Parathyroid adenoma (tissue), 2 donors: ENCODE results near the gene SYNJ2.

Experiments
- H2AFZ ChIP-seq: fragments of 300-600 bp; sonication (generic); one replicate; pipeline ENCODE4 v1.7.0; 2017; ENCODE audit warnings: antibody characterized with exemption, mild to moderate bottlenecking
- H3K27ac ChIP-seq: fragments of 300-600 bp; sonication (generic); one replicate; pipeline ENCODE4 v1.7.0; 2017
- H3K27me3 ChIP-seq: fragments of 300-600 bp; sonication (generic); one replicate; pipeline ENCODE4 v1.7.0; 2017; ENCODE audit warnings: low read length; ENCODE audit not compliant: control insufficient read depth, insufficient read depth
- H3K36me3 ChIP-seq: fragments of 300-600 bp; sonication (generic); one replicate; pipeline ENCODE4 v1.7.0; 2017; ENCODE audit warnings: low read length; ENCODE audit not compliant: control insufficient read depth, insufficient read depth
- H3K4me1 ChIP-seq: fragments of 300-600 bp; sonication (generic); one replicate; pipeline ENCODE4 v1.7.0; 2017; ENCODE audit warnings: control low read depth
- H3K4me2 ChIP-seq: fragments of 300-600 bp; sonication (generic); one replicate; pipeline ENCODE4 v1.7.0; 2017; ENCODE audit warnings: low read length
- H3K4me3 ChIP-seq: fragments of 300-600 bp; sonication (generic); one replicate; pipeline ENCODE4 v1.7.0; 2017; ENCODE audit warnings: low read depth, low read length
- H3K79me2 ChIP-seq: fragments of 300-600 bp; sonication (generic); one replicate; pipeline ENCODE4 v1.7.0; 2017; ENCODE audit warnings: control low read depth
- H3K9ac ChIP-seq: fragments of 300-600 bp; sonication (generic); one replicate; pipeline ENCODE4 v1.7.0; 2017; ENCODE audit warnings: mild to moderate bottlenecking
- H3K9me3 ChIP-seq: fragments of 300-600 bp; sonication (generic); one replicate; pipeline ENCODE4 v1.7.0; 2017; ENCODE audit warnings: low read length; ENCODE audit not compliant: control insufficient read depth
- TF ChIP-seq, protein P1 (sequence below): fragments of 300-600 bp; sonication (generic); IDR thresholded peaks from one replicate; pipeline ENCODE4 v1.7.0; 2017; ENCODE audit warnings: antibody characterized with exemption, mild to moderate bottlenecking
- donor health status: primary hyperparathyroidism.

The SYNJ2 gene

GRCh38 chr6:158019416-158019815 lies 37.8 kb downstream of the SYNJ2 start:
- no peaks in the 10 kb centered on the region for H3K4me1 ChIP-seq
- TF ChIP-seq, protein P1, sequence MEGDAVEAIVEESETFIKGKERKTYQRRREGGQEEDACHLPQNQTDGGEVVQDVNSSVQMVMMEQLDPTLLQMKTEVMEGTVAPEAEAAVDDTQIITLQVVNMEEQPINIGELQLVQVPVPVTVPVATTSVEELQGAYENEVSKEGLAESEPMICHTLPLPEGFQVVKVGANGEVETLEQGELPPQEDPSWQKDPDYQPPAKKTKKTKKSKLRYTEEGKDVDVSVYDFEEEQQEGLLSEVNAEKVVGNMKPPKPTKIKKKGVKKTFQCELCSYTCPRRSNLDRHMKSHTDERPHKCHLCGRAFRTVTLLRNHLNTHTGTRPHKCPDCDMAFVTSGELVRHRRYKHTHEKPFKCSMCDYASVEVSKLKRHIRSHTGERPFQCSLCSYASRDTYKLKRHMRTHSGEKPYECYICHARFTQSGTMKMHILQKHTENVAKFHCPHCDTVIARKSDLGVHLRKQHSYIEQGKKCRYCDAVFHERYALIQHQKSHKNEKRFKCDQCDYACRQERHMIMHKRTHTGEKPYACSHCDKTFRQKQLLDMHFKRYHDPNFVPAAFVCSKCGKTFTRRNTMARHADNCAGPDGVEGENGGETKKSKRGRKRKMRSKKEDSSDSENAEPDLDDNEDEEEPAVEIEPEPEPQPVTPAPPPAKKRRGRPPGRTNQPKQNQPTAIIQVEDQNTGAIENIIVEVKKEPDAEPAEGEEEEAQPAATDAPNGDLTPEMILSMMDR = no peak

GRCh38 chr6:158020272-158020711 lies 38.6 kb downstream of the SYNJ2 start:
- no peaks in the 10 kb centered on the region for H3K4me1 ChIP-seq
- no peaks in the 10 kb centered on the region for H3K27me3 ChIP-seq
- no peak overlapping the region for H3K4me2 ChIP-seq
- H3K79me2 ChIP-seq = no peaks in the 10 kb centered on the region
- H3K36me3 ChIP-seq = no peaks in the 10 kb centered on the region
- no peak overlapping the region for H3K9ac ChIP-seq
- H3K9me3 ChIP-seq = no peaks in the 10 kb centered on the region
- TF ChIP-seq, protein P1 = no peak
- H3K4me3 ChIP-seq = no peak overlapping the region
- no peak overlapping the region for H3K27ac ChIP-seq
- H2AFZ ChIP-seq = no peak overlapping the region

More at GRCh38 chr6:158019416-158019815, 37.8 kb downstream of the SYNJ2 start:
- no peak overlapping the region for H3K27ac ChIP-seq
- no peaks in the 10 kb centered on the region for H3K9me3 ChIP-seq
- H3K4me2 ChIP-seq = no peak overlapping the region
- H3K36me3 ChIP-seq = no peaks in the 10 kb centered on the region
- no peak overlapping the region for H3K9ac ChIP-seq
- H3K4me3 ChIP-seq = no peak overlapping the region
- H3K27me3 ChIP-seq = no peaks in the 10 kb centered on the region
- H2AFZ ChIP-seq = no peak overlapping the region
- H3K79me2 ChIP-seq = no peaks in the 10 kb centered on the region

DNA sequence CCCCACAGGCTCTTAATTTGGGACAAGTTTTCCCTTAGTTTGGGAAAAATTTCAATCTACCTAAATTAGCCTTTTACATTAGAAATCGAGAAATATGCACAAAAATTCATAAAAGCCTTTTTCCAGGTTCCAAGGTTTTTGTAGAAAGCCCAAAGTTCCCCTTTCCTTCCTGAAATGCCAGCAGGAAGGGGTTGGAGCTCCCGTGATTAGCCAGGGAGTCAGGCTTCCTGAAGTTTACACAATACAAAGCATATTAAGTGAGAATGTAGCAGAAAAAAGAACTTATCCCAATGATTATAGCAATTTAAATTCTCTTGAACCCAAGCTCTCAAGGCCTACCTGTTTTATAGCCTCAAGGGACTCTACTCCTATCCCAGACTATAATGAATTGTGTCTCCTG lies 39.1 kb downstream of the SYNJ2 start:
- Histone ChIP-seq H3K4me2 (no peak overlapping the region), H2AFZ (no peak overlapping the region), H3K9me3 (no peaks in the 10 kb centered on the region), H3K4me3 (no peak overlapping the region), H3K27me3 (no peaks in the 10 kb centered on the region), H3K9ac (no peak overlapping the region), H3K4me1 (no peaks in the 10 kb centered on the region), H3K36me3 (no peaks in the 10 kb centered on the region), H3K27ac (no peak overlapping the region), H3K79me2 (no peaks in the 10 kb centered on the region)
- TF ChIP-seq, protein P1 = no peak

GRCh38 chr6:158021376-158021775 lies 39.7 kb downstream of the SYNJ2 start:
- H3K4me2 ChIP-seq = no peak overlapping the region
- H3K27ac ChIP-seq = no peak overlapping the region
- TF ChIP-seq, protein P1 = no peak
- no peak overlapping the region for H3K4me3 ChIP-seq
- no peaks in the 10 kb centered on the region for H3K79me2 ChIP-seq
- no peaks in the 10 kb centered on the region for H3K27me3 ChIP-seq
- no peaks in the 10 kb centered on the region for H3K36me3 ChIP-seq
- H3K9ac ChIP-seq = no peak overlapping the region
- H3K4me1 ChIP-seq = no peaks in the 10 kb centered on the region
- no peak overlapping the region for H2AFZ ChIP-seq
- H3K9me3 ChIP-seq = no peaks in the 10 kb centered on the region
